PC-3 (cell line): ENCODE measurements around the gene DOCK1. TPM values are rescaled to one million over a fixed set of nuclear protein-coding genes. Genes with fewer than 3 reads are reported as not detected.

ENCODE experiments used
- ATAC-seq: fragments of 200-7000 bp; cut with Tn5 transposase; 2 replicates; pipeline ENCODE4 v1.9.1; 2020; ENCODE audit warnings: mild to moderate bottlenecking, moderate library complexity
- BruUV-seq: library from RNA; stranded (reverse); fragments of 400-500 nt; replicated peaks from 2 replicates; lab custom pipeline; 2021; lab: Mats Ljungman, UMichigan
- CTCF ChIA-PET: fragments of 300-600 bp; sonication (Branson Sonifier 250); formaldehyde crosslinking; loops from one replicate; lab custom pipeline; 2022; ENCODE audit warnings: antibody characterized with exemption; lab: Charles Lee
- POLR2A ChIA-PET: fragments of 300-600 bp; sonication (Branson Sonifier 250); formaldehyde crosslinking; loops from one replicate; lab custom pipeline; 2022; ENCODE audit warnings: antibody characterized with exemption; ENCODE audit not compliant: unreplicated experiment; lab: Charles Lee
- DNase-seq: peaks from one replicate; pipeline ENCODE4 v3.0.0-alpha.2; 2015
- H2AFZ ChIP-seq: fragments of 300-600 bp; sonication (generic); 2 replicates; pipeline ENCODE4 v1.6.0; 2016; ENCODE audit warnings: antibody characterized with exemption, low read length
- H3F3A ChIP-seq: fragments of 300-600 bp; sonication (generic); one replicate; pipeline ENCODE4 v1.6.0; 2017; ENCODE audit warnings: antibody characterized with exemption, low read length, control low read depth, mild to moderate bottlenecking; ENCODE audit not compliant: unreplicated experiment
- H3K27ac ChIP-seq: fragments of 300-600 bp; sonication (generic); 2 replicates; pipeline ENCODE4 v1.5.1; 2016; ENCODE audit warnings: mild to moderate bottlenecking, low read length
- H3K27me3 ChIP-seq: fragments of 300-600 bp; sonication (generic); 2 replicates; pipeline ENCODE4 v1.6.1; 2016; ENCODE audit warnings: low read length, mixed read lengths
- H3K36me3 ChIP-seq: fragments of 300-600 bp; sonication (generic); 2 replicates; pipeline ENCODE4 v1.6.1; 2016; ENCODE audit warnings: low read depth, mixed run types, low read length, mixed read lengths
- H3K4me1 ChIP-seq: fragments of 300-600 bp; sonication (generic); 2 replicates; pipeline ENCODE4 v1.5.1; 2016; ENCODE audit warnings: low read length; ENCODE audit not compliant: insufficient read depth
- H3K4me2 ChIP-seq: fragments of 300-600 bp; sonication (generic); 2 replicates; pipeline ENCODE4 v1.6.0; 2016; ENCODE audit warnings: low read length
- H3K4me3 ChIP-seq: fragments of 300-600 bp; sonication (generic); 2 replicates; pipeline ENCODE4 v1.5.1; 2016; ENCODE audit warnings: mild to moderate bottlenecking, low read length, mixed read lengths
- H3K79me2 ChIP-seq: fragments of 300-600 bp; sonication (generic); 2 replicates; pipeline ENCODE4 v1.6.1; 2017; ENCODE audit warnings: low read length, mixed read lengths
- H3K9ac ChIP-seq: fragments of 300-600 bp; sonication (generic); 2 replicates; pipeline ENCODE4 v1.6.0; 2016; ENCODE audit warnings: mild to moderate bottlenecking, low read length
- H3K9me2 ChIP-seq: fragments of 300-600 bp; sonication (generic); replicated peaks from 2 replicates; pipeline ENCODE4 v1.6.1; 2016; ENCODE audit warnings: mixed run types, low read length, mixed read lengths
- H3K9me3 ChIP-seq: fragments of 300-600 bp; sonication (generic); 2 replicates; pipeline ENCODE4 v1.6.1; 2016; ENCODE audit warnings: low read length, mixed read lengths
- H4K20me1 ChIP-seq: fragments of 300-600 bp; sonication (generic); 2 replicates; pipeline ENCODE4 v1.6.1; 2016; ENCODE audit warnings: low read length, mixed read lengths
- CTCF ChIP-seq: fragments of 300-600 bp; sonication (generic); conservative IDR thresholded peaks from 2 replicates; pipeline ENCODE4 v1.5.1; 2017; ENCODE audit warnings: antibody characterized with exemption, low read depth, mild to moderate bottlenecking, low read length
- EZH2 ChIP-seq: fragments of 300-600 bp; sonication (generic); IDR thresholded peaks from one replicate; pipeline ENCODE4 v1.6.1; 2017; ENCODE audit warnings: antibody characterized with exemption, mild to moderate bottlenecking, low read length; ENCODE audit not compliant: unreplicated experiment
- EZH2phosphoT487 ChIP-seq: fragments of 300-600 bp; sonication (generic); IDR thresholded peaks from 2 replicates; pipeline ENCODE4 v1.6.1; 2018; ENCODE audit warnings: mild to moderate bottlenecking, antibody characterized with exemption, low read length, borderline replicate concordance
- intact Hi-C: fragments of 100-400 bp; cut with micrococcal nuclease; formaldehyde crosslinking; loops from 2 replicates; pipeline ENCODE4 v1.9.0; 2023
- total RNA-seq: library from RNA; depleted of rRNA; stranded (reverse); fragments of >200 nt; gene quantifications from 2 replicates; pipeline ENCODE4 v1.2.3, GENCODE V29; 2014

The DOCK1 gene
- total RNA-seq, 1 experiment from 2014 or later, result 34.3 TPM

- BruUV-seq, result no TSS peak
- DNase-seq (no peak), ATAC-seq (no peak)
- peaks cover 5% of the 10 kb centered on the region; the same call in 1 of the 2 replicates for H3K4me1 ChIP-seq
- H3K9me2 ChIP-seq, result no peaks in the 10 kb centered on the region
- H2AFZ ChIP-seq, result no peak overlapping the region
- H3K9ac ChIP-seq, result no peak overlapping the region
- peaks cover 6% of the 10 kb centered on the region; the same call in 1 of the 2 replicates for H3K79me2 ChIP-seq
- H3K36me3 ChIP-seq, result no peaks in the 10 kb centered on the region
- no peak overlapping the region for H3K4me3 ChIP-seq
- no peaks in the 10 kb centered on the region for H4K20me1 ChIP-seq
- H3F3A ChIP-seq, result no peaks in the 10 kb centered on the region
- ChIA-PET CTCF (no interaction called here), POLR2A (no interaction called here)
- no peak overlapping the region for H3K27ac ChIP-seq
- H3K4me2 ChIP-seq, result no peak overlapping the region
- H3K27me3 ChIP-seq, result no peaks in the 10 kb centered on the region
- H3K9me3 ChIP-seq, result no peaks in the 10 kb centered on the region
- intact Hi-C loops, result no loop called here
- TF ChIP-seq EZH2 (no peak), EZH2phosphoT487 (no peak), CTCF (no peak)
Observed at GRCh38 chr10:126959431-126959830, 54.2 kb downstream of the DOCK1 start.

GRCh38 chr10:126959906-126960685 lies 54.9 kb downstream of the DOCK1 start:
- BruUV-seq, result no TSS peak
- no peaks in the 10 kb centered on the region for H3K9me3 ChIP-seq
- intact Hi-C loops, result no loop called here
- no peaks in the 10 kb centered on the region for H3K9me2 ChIP-seq
- H2AFZ ChIP-seq, result no peak overlapping the region
- no peaks in the 10 kb centered on the region for H4K20me1 ChIP-seq
- DNase-seq, result peak; percentile 55
- no peak overlapping the region for H3K9ac ChIP-seq
- peaks cover 5% of the 10 kb centered on the region; the same call in 1 of the 2 replicates for H3K4me1 ChIP-seq
- CTCF ChIA-PET, result no interaction called here
- ATAC-seq, result peak; percentile 63
- POLR2A ChIA-PET, result no interaction called here
- no peak overlapping the region for H3K4me3 ChIP-seq
- no peaks in the 10 kb centered on the region for H3K27me3 ChIP-seq
- no peak for TF ChIP-seq EZH2
- TF ChIP-seq EZH2phosphoT487, result no peak
- no peaks in the 10 kb centered on the region for H3K36me3 ChIP-seq
- peaks cover 6% of the 10 kb centered on the region; the same call in 1 of the 2 replicates for H3K79me2 ChIP-seq
- no peak overlapping the region for H3K27ac ChIP-seq
- no peaks in the 10 kb centered on the region for H3F3A ChIP-seq
- no peak overlapping the region for H3K4me2 ChIP-seq

GRCh38 chr10:126963354-126963753 lies 58.1 kb downstream of the DOCK1 start:
- H3K79me2 ChIP-seq, result peaks cover 3% of the 10 kb centered on the region; the same call in 1 of the 2 replicates
- POLR2A ChIA-PET, result no interaction called here
- CTCF ChIA-PET, result no interaction called here
- H3F3A ChIP-seq, result no peaks in the 10 kb centered on the region
- H3K4me1 ChIP-seq, result peaks cover 5% of the 10 kb centered on the region; the same call in 1 of the 2 replicates
- TF ChIP-seq CTCF (no peak), EZH2 (no peak), EZH2phosphoT487 (no peak)
- no peaks in the 10 kb centered on the region for H3K36me3 ChIP-seq
- H3K27me3 ChIP-seq, result no peaks in the 10 kb centered on the region
- no peaks in the 10 kb centered on the region for H3K9me3 ChIP-seq
- no peak overlapping the region for H3K9ac ChIP-seq
- no peak overlapping the region for H3K27ac ChIP-seq
- no peaks in the 10 kb centered on the region for H3K9me2 ChIP-seq
- H3K4me2 ChIP-seq, result no peak overlapping the region
- DNase-seq (no peak), ATAC-seq (no peak)
- H3K4me3 ChIP-seq, result no peak overlapping the region
- BruUV-seq, result no TSS peak
- H2AFZ ChIP-seq, result no peak overlapping the region
- no peaks in the 10 kb centered on the region for H4K20me1 ChIP-seq
- intact Hi-C loops, result no loop called here
